HepG2 (cell line): Measurements from ENCODE around the gene NME2.

Source experiments
- ARNT ChIP-seq: fragments of 450-650 bp; IDR thresholded peaks from 2 replicates; pipeline ENCODE4 v1.6.1; 2017
- E2F1 ChIP-seq: sonication (generic); formaldehyde crosslinking; IDR thresholded peaks from 2 replicates; pipeline ENCODE4 v1.5.0; 2020; ENCODE audit warnings: missing genetic modification reagents
- EZH2 ChIP-seq: conservative IDR thresholded peaks from 2 replicates; pipeline ENCODE4 v1.6.1; 2012; ENCODE audit warnings: mild to moderate bottlenecking, low read depth, low read length, moderate library complexity
- HMG20B ChIP-seq: conservative IDR thresholded peaks from 2 replicates; pipeline ENCODE4 v1.6.1; 2016; ENCODE audit warnings: missing genetic modification reagents, missing compliant biosample characterization
- MAFK ChIP-seq, 2 experiments: IDR thresholded peaks in 1 of 2; conservative IDR thresholded peaks in 1 of 2; 2 replicates each; pipeline ENCODE4 v1.6.1; 2011; ENCODE audit warnings: improper control_type of control experiment in 2 of 2, low read length in 2 of 2
- REST ChIP-seq, 2 experiments: IDR thresholded peaks; 2 replicates each; pipeline ENCODE4 v1.6.1; 2011 to 2012; ENCODE audit warnings: low read length in 2 of 2, borderline replicate concordance in 1 of 2, low read depth in 1 of 2, mild to moderate bottlenecking in 1 of 2, moderate library complexity in 1 of 2
- SIN3A ChIP-seq: IDR thresholded peaks from 2 replicates; pipeline ENCODE4 v1.6.1; 2011; ENCODE audit warnings: low read depth, mild to moderate bottlenecking, control low read depth, low read length, borderline replicate concordance
- SNAPC5 ChIP-seq: sonication (generic); formaldehyde crosslinking; IDR thresholded peaks from 2 replicates; pipeline ENCODE4 v1.8.1; 2023; ENCODE audit warnings: mild to moderate bottlenecking, missing genetic modification reagents, borderline replicate concordance
- ZBTB21 ChIP-seq: sonication (generic); formaldehyde crosslinking; IDR thresholded peaks from 2 replicates; pipeline ENCODE4 v1.4.0; 2020; ENCODE audit warnings: missing genetic modification reagents
- ZNF501 ChIP-seq: sonication (generic); formaldehyde crosslinking; IDR thresholded peaks from 2 replicates; pipeline ENCODE4 v1.5.1; 2020; ENCODE audit warnings: mild to moderate bottlenecking, moderate library complexity, missing genetic modification reagents
- TF ChIP-seq, protein P1 (sequence below): sonication (generic); formaldehyde crosslinking; IDR thresholded peaks from 2 replicates; pipeline ENCODE4 v1.5.1; 2020; ENCODE audit warnings: mild to moderate bottlenecking, missing genetic modification reagents, moderate library complexity

DNA sequence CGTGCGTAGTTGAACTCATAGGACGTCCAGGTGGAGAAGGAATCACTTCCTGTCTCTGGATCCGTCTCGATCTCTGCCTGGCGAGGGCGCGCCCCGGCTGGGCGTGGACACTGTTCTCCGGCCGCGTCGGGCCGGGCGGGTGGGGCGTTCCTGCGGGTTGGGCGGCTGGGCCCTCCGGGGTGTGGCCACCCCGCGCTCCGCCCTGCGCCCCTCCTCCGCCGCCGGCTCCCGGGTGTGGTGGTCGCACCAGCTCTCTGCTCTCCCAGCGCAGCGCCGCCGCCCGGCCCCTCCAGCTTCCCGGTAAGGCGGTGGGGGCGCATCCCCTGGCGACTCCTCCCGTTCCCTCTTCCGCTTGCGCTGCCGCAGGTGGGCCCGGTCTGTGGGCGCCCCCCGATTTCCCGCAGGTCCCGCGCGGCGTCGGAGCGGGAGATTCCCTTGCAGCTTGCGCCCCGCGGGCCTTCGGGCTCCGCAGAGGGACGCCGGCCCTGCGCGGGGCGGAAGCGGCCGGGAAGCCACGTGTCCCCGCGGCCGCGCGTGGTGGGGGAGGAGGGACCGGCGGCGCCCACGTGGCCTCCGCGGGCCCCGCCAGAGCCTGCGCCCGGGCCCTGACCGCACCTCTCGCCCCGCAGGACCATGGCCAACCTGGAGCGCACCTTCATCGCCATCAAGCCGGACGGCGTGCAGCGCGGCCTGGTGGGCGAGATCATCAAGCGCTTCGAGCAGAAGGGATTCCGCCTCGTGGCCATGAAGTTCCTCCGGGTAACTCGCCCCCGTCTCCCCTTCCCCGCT lies at the start of gene NME2:
- TF ChIP-seq, protein P1, sequence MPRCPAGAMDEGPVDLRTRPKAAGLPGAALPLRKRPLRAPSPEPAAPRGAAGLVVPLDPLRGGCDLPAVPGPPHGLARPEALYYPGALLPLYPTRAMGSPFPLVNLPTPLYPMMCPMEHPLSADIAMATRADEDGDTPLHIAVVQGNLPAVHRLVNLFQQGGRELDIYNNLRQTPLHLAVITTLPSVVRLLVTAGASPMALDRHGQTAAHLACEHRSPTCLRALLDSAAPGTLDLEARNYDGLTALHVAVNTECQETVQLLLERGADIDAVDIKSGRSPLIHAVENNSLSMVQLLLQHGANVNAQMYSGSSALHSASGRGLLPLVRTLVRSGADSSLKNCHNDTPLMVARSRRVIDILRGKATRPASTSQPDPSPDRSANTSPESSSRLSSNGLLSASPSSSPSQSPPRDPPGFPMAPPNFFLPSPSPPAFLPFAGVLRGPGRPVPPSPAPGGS (CRISPR knock-in tag), result peak; percentile 67
- TF ChIP-seq SNAPC5 (CRISPR knock-in tag) (no peak), EZH2 (no peak), SIN3A (peak; percentile 93; the same call in 1 of the 2 replicates), REST (IDR thresholded peaks at IDR 0.05; ENCODE audit: borderline replicate concordance in 1 of 2, low read depth in 1 of 2, low read length in 2 of 2) (no peak), MAFK (conservative IDR thresholded peaks at IDR 0.05 in 1 of 2, IDR thresholded peaks at IDR 0.05 in 1 of 2; ENCODE audit: low read length in 2 of 2) (no peak), ZBTB21 (CRISPR knock-in tag) (no peak), ARNT (no peak), ZNF501 (CRISPR knock-in tag) (no peak), HMG20B (CRISPR knock-in tag) (no peak), E2F1 (no peak; the same call in 1 of the 2 replicates)
